ENCODE data around the gene CDK19.

CDK19 gene

GRCh38 chr6:110735666-110736065, 79.6 kb downstream of the CDK19 start:
- no peaks in the 10 kb centered on the region for H3K4me1 ChIP-seq (ENCODE audit: control insufficient read depth in 1 of 2, insufficient read depth in 2 of 2, low read length in 2 of 2)
- no peak overlapping the region for H4K91ac ChIP-seq (ENCODE audit: low read depth, low read length)

GRCh38 chr6:110731898-110732297, 83.4 kb downstream of the CDK19 start:
- H4K8ac ChIP-seq (ENCODE audit: low read depth, low read length), result no peak overlapping the region
- H3K9ac ChIP-seq (ENCODE audit: low read length), result no peak overlapping the region
- H2BK5ac ChIP-seq (ENCODE audit: low read depth, low read length, poor library complexity), result no peak overlapping the region
- no peak overlapping the region for H3K23ac ChIP-seq (ENCODE audit: low read length)
- H4K91ac ChIP-seq (ENCODE audit: low read depth, low read length), result no peak overlapping the region
- H2BK120ac ChIP-seq (ENCODE audit: insufficient read depth, low read length, poor library complexity), result no peak overlapping the region
- no peak overlapping the region for H2BK12ac ChIP-seq (ENCODE audit: low read length)
- H3K14ac ChIP-seq (ENCODE audit: low read length), result no peak overlapping the region
- no peaks in the 10 kb centered on the region for H3K79me1 ChIP-seq (ENCODE audit: low read length)
- H3K18ac ChIP-seq (ENCODE audit: low read length), result no peak overlapping the region
- H3K4me3 ChIP-seq (ENCODE audit: low read depth, low read length), result no peak overlapping the region
- no peaks in the 10 kb centered on the region for H3K79me2 ChIP-seq (ENCODE audit: control insufficient read depth, insufficient read depth, low read length, poor library complexity)
- no peak overlapping the region for H4K12ac ChIP-seq (ENCODE audit: low read depth, low read length)
- H3K27ac ChIP-seq (ENCODE audit: low read depth, low read length), result no peak overlapping the region
- no peaks in the 10 kb centered on the region for H3K9me3 ChIP-seq (ENCODE audit: insufficient read depth, low read depth, low read length)
- no peak overlapping the region for H2AFZ ChIP-seq (ENCODE audit: insufficient read depth, low read length, poor library complexity)
- no peaks in the 10 kb centered on the region for H3K27me3 ChIP-seq (ENCODE audit: insufficient read depth, low read length)
- H3K4ac ChIP-seq (ENCODE audit: low read depth, low read length), result no peak overlapping the region
- peaks cover 0 to 4% of the 10 kb centered on the region in 2 experiments for H3K36me3 ChIP-seq (ENCODE audit: control insufficient read depth in 1 of 2, insufficient read depth in 2 of 2, low read length in 2 of 2)
- H3K4me1 ChIP-seq (ENCODE audit: control insufficient read depth in 1 of 2, insufficient read depth in 2 of 2, low read length in 2 of 2), result no peaks in the 10 kb centered on the region
- no peak overlapping the region for H3K4me2 ChIP-seq (ENCODE audit: low read length)
- WGBS (ENCODE audit: extremely low coverage, insufficient coverage, insufficient read length), result no CpG with 5 or more reads among the region's 3 CpGs
- H2AK5ac ChIP-seq (ENCODE audit: low read length), result no peak overlapping the region
- no peak for DNase-seq

More at GRCh38 chr6:110735666-110736065, 79.6 kb downstream of the CDK19 start:
- no peak overlapping the region for H3K4me3 ChIP-seq (ENCODE audit: low read depth, low read length)
- H3K18ac ChIP-seq (ENCODE audit: low read length), result no peak overlapping the region
- H3K27me3 ChIP-seq (ENCODE audit: insufficient read depth, low read length), result no peaks in the 10 kb centered on the region
- no peaks in the 10 kb centered on the region for H3K79me1 ChIP-seq (ENCODE audit: low read length)
- no peaks in the 10 kb centered on the region for H3K9me3 ChIP-seq (ENCODE audit: insufficient read depth, low read depth, low read length)
- H2BK120ac ChIP-seq (ENCODE audit: insufficient read depth, low read length, poor library complexity), result no peak overlapping the region
- no peak for DNase-seq
- no peak overlapping the region for H3K14ac ChIP-seq (ENCODE audit: low read length)
- H2BK5ac ChIP-seq (ENCODE audit: low read depth, low read length, poor library complexity), result no peak overlapping the region
- no peak overlapping the region for H3K4ac ChIP-seq (ENCODE audit: low read depth, low read length)
- H3K23ac ChIP-seq (ENCODE audit: low read length), result no peak overlapping the region
- H3K27ac ChIP-seq (ENCODE audit: low read depth, low read length), result no peak overlapping the region
- peaks cover 0 to 4% of the 10 kb centered on the region in 2 experiments for H3K36me3 ChIP-seq (ENCODE audit: control insufficient read depth in 1 of 2, insufficient read depth in 2 of 2, low read length in 2 of 2)
- no peaks in the 10 kb centered on the region for H3K79me2 ChIP-seq (ENCODE audit: control insufficient read depth, insufficient read depth, low read length, poor library complexity)
- no peak overlapping the region for H4K8ac ChIP-seq (ENCODE audit: low read depth, low read length)
- no peak overlapping the region for H2AK5ac ChIP-seq (ENCODE audit: low read length)
- no peak overlapping the region for H2BK12ac ChIP-seq (ENCODE audit: low read length)
- H2AFZ ChIP-seq (ENCODE audit: insufficient read depth, low read length, poor library complexity), result no peak overlapping the region
- no CpG with 5 or more reads among the region's 4 CpGs for WGBS (ENCODE audit: extremely low coverage, insufficient coverage, insufficient read length)
- no peak overlapping the region for H3K9ac ChIP-seq (ENCODE audit: low read length)
- no peak overlapping the region for H3K4me2 ChIP-seq (ENCODE audit: low read length)
- H4K12ac ChIP-seq (ENCODE audit: low read depth, low read length), result no peak overlapping the region

- Histone ChIP-seq H3K14ac (ENCODE audit: low read length) (no peak overlapping the region), H2BK5ac (ENCODE audit: low read depth, low read length, poor library complexity) (no peak overlapping the region), H3K4me3 (ENCODE audit: low read depth, low read length) (no peak overlapping the region), H4K8ac (ENCODE audit: low read depth, low read length) (no peak overlapping the region), H3K79me1 (ENCODE audit: low read length) (no peaks in the 10 kb centered on the region), H3K9ac (ENCODE audit: low read length) (no peak overlapping the region), H3K79me2 (ENCODE audit: control insufficient read depth, insufficient read depth, low read length, poor library complexity) (no peaks in the 10 kb centered on the region), H3K23ac (ENCODE audit: low read length) (no peak overlapping the region), H3K4ac (ENCODE audit: low read depth, low read length) (no peak overlapping the region), H3K36me3 (ENCODE audit: control insufficient read depth in 1 of 2, insufficient read depth in 2 of 2, low read length in 2 of 2) (peaks cover 0 to 4% of the 10 kb centered on the region in 2 experiments), H3K4me2 (ENCODE audit: low read length) (no peak overlapping the region), H2BK12ac (ENCODE audit: low read length) (no peak overlapping the region), H3K9me3 (ENCODE audit: insufficient read depth, low read depth, low read length) (no peaks in the 10 kb centered on the region), H4K12ac (ENCODE audit: low read depth, low read length) (no peak overlapping the region), H3K18ac (ENCODE audit: low read length) (no peak overlapping the region), H2AFZ (ENCODE audit: insufficient read depth, low read length, poor library complexity) (no peak overlapping the region), H3K4me1 (ENCODE audit: control insufficient read depth in 1 of 2, insufficient read depth in 2 of 2, low read length in 2 of 2) (no peaks in the 10 kb centered on the region), H3K27ac (ENCODE audit: low read depth, low read length) (no peak overlapping the region), H2AK5ac (ENCODE audit: low read length) (no peak overlapping the region), H3K27me3 (ENCODE audit: insufficient read depth, low read length) (no peaks in the 10 kb centered on the region), H4K91ac (ENCODE audit: low read depth, low read length) (no peak overlapping the region), H2BK120ac (ENCODE audit: insufficient read depth, low read length, poor library complexity) (no peak overlapping the region)
- WGBS (ENCODE audit: extremely low coverage, insufficient coverage, insufficient read length), result no CpG with 5 or more reads among the region's 4 CpGs
- no peak for DNase-seq
These were observed 84.1 kb downstream of the CDK19 start for GRCh38 chr6:110731196-110731595.

- no peak overlapping the region for H4K12ac ChIP-seq (ENCODE audit: low read depth, low read length)
- no peak overlapping the region for H4K8ac ChIP-seq (ENCODE audit: low read depth, low read length)
- no peak overlapping the region for H3K23ac ChIP-seq (ENCODE audit: low read length)
- no peaks in the 10 kb centered on the region for H3K27me3 ChIP-seq (ENCODE audit: insufficient read depth, low read length)
- H3K4me2 ChIP-seq (ENCODE audit: low read length), result no peak overlapping the region
- no peaks in the 10 kb centered on the region for H3K79me1 ChIP-seq (ENCODE audit: low read length)
- H3K79me2 ChIP-seq (ENCODE audit: control insufficient read depth, insufficient read depth, low read length, poor library complexity), result no peaks in the 10 kb centered on the region
- no peak overlapping the region for H2BK120ac ChIP-seq (ENCODE audit: insufficient read depth, low read length, poor library complexity)
- DNase-seq, result no peak
- no peak overlapping the region for H3K18ac ChIP-seq (ENCODE audit: low read length)
- H2BK5ac ChIP-seq (ENCODE audit: low read depth, low read length, poor library complexity), result no peak overlapping the region
- H3K4me3 ChIP-seq (ENCODE audit: low read depth, low read length), result no peak overlapping the region
- H2BK12ac ChIP-seq (ENCODE audit: low read length), result no peak overlapping the region
- no peak overlapping the region for H3K27ac ChIP-seq (ENCODE audit: low read depth, low read length)
- WGBS (ENCODE audit: extremely low coverage, insufficient coverage, insufficient read length), result no CpG with 5 or more reads among the region's 1 CpG
- H4K91ac ChIP-seq (ENCODE audit: low read depth, low read length), result no peak overlapping the region
- no peak overlapping the region for H2AFZ ChIP-seq (ENCODE audit: insufficient read depth, low read length, poor library complexity)
- H3K14ac ChIP-seq (ENCODE audit: low read length), result no peak overlapping the region
- no peak overlapping the region for H2AK5ac ChIP-seq (ENCODE audit: low read length)
- no peaks in the 10 kb centered on the region for H3K36me3 ChIP-seq (ENCODE audit: control insufficient read depth in 1 of 2, insufficient read depth in 2 of 2, low read length in 2 of 2)
- H3K9ac ChIP-seq (ENCODE audit: low read length), result no peak overlapping the region
- H3K9me3 ChIP-seq (ENCODE audit: insufficient read depth, low read depth, low read length), result no peaks in the 10 kb centered on the region
- H3K4ac ChIP-seq (ENCODE audit: low read depth, low read length), result no peak overlapping the region
- no peaks in the 10 kb centered on the region for H3K4me1 ChIP-seq (ENCODE audit: control insufficient read depth in 1 of 2, insufficient read depth in 2 of 2, low read length in 2 of 2)
These were observed 86.8 kb downstream of the CDK19 start for GRCh38 chr6:110728501-110728900.

All from trophoblast cell (in vitro differentiated cells and primary cell).